ENCODE data around the gene PP2D1.

PP2D1 gene

GRCh38 chr3:20055020-20055775 lies 43.1 kb upstream of the PP2D1 start:
- H3K4me3 ChIP-seq (ENCODE audit: low read depth, low read length), result no peak overlapping the region
- no peak for TF ChIP-seq CTCF (IDR thresholded peaks at IDR 0.05; ENCODE audit: control insufficient read depth, extremely low read depth, insufficient read depth)
- DNase-seq (ENCODE audit: low read depth), result no peak

- DNase-seq (ENCODE audit: low read depth), result no peak
- no peak overlapping the region for H3K4me3 ChIP-seq (ENCODE audit: low read depth, low read length)
- no peak for TF ChIP-seq CTCF (IDR thresholded peaks at IDR 0.05; ENCODE audit: control insufficient read depth, extremely low read depth, insufficient read depth)
Measured at GRCh38 chr3:20054549-20054987, 42.5 kb upstream of the PP2D1 start.

GRCh38 chr3:20052851-20053250 lies 40.8 kb upstream of the PP2D1 start:
- no peak for TF ChIP-seq CTCF (IDR thresholded peaks at IDR 0.05; ENCODE audit: control insufficient read depth, extremely low read depth, insufficient read depth)

DNA sequence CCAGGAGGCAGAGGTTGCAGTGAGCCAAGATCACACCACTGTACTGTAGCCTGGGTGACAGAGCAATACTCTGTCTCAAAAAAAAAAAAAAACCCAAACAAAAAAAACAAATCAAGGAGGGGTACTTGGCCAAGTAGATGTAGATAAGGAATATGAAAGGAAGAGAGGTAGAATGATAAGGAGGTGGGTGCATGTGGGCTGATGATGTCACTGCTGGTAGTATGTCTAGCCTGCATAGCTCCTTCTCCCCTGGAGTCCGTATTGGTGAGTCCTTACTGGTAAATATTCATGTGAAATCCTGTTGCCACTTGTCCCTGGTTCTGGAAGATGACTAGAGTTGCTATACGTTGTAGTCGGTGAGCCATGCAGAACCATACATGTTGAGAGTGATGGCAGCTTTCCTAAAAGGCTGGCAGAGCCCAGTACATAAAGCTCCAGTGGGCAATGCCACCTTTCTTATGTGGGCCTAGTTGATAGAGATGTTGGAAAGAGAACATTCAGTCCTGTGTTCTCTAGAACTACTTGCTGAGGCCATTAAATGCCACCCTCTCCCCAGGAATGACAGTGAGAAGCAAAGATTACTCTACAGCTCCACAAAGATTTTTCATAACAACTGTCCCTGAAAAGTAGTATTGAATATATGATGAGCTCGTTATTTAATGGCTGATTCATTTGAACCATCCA lies 39.2 kb upstream of the PP2D1 start:
- no peak for DNase-seq (ENCODE audit: low read depth)
- TF ChIP-seq CTCF (IDR thresholded peaks at IDR 0.05; ENCODE audit: control insufficient read depth, extremely low read depth, insufficient read depth), result no peak
- H3K4me3 ChIP-seq (ENCODE audit: low read depth, low read length), result no peak overlapping the region

More at GRCh38 chr3:20052851-20053250, 40.8 kb upstream of the PP2D1 start:
- DNase-seq (ENCODE audit: low read depth), result no peak
- no peak overlapping the region for H3K4me3 ChIP-seq (ENCODE audit: low read depth, low read length)

DNA sequence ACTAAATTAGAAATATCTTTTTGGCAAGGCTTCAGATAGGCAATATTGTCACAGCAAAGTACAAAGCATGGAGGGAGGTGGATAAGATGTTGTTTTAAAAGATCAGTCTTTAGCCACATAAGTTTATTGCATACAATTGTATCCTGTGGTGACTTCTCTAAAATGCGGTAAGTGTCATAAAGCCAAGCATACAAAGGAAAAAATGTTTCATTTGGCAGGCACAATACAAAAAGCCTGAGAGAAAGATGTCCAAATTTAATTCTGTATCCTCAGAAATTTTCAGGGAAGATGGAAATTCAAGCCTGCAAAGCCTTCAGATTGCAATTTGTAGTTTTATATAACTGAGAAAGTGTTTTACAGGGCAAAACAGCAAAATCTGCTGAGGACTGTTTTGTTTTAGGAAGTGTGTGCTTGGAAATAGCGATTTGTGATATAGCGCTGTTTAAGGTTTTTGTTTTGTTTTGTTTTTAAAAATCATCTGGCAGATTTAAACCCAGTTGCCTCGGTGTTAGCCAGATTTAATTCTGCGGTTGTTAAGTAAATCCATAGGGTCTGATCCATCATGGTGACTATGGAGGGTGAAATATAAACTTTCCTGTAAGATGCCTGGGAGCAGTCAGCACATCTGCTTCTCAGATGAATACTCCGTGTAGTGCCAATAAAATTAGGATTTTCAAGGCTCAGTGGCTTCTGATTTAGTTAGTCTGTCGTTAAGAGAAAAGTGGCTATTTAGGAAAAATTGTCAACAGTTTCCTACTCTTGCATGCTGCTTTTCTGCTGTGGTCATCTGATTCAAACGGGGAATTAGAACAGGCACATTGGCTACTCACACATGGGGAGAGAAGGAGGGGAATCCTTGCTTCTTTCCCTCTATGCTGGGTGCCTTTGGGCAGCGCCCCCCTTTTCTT lies 36.2 kb upstream of the PP2D1 start:
- H3K4me3 ChIP-seq (ENCODE audit: low read depth, low read length), result no peak overlapping the region

More for the DNA sequence above, 36.2 kb upstream of the PP2D1 start:
- no peak for TF ChIP-seq CTCF (IDR thresholded peaks at IDR 0.05; ENCODE audit: control insufficient read depth, extremely low read depth, insufficient read depth)
- no peak for DNase-seq (ENCODE audit: low read depth)
